Activated naive CD4-positive, alpha-beta T cell treated with anti-CD3 and anti-CD28 coated beads, Interleukin-2, amount 10 ng/mL, durations not matched to agents 7 days and 5 days (primary cell): Measurements from ENCODE around the gene RAB11FIP3.
"Not testable (repeated sequence)": the region's sequence is repeated elsewhere in the genome, so short reads cannot be mapped to it uniquely, and the experiment has no call there.

Experiments used
- CTCF ChIA-PET: fragments of 350-600 bp; sonication (Branson Sonifier 250); formaldehyde crosslinking; loops from one replicate; lab custom pipeline; 2021; ENCODE audit warnings: antibody characterized with exemption; lab: Charles Lee
- DNase-seq: peaks from one replicate; pipeline ENCODE4 v3.0.0-alpha.2; 2020
- H3K27ac Mint-ChIP-seq: one replicate; pipeline ENCODE4 v1.8.0; 2021; ENCODE audit warnings: mild to moderate bottlenecking, moderate library complexity, mixed read lengths
- H3K27me3 Mint-ChIP-seq: one replicate; pipeline ENCODE4 v1.8.0; 2021; ENCODE audit warnings: mild to moderate bottlenecking, mixed read lengths
- H3K36me3 Mint-ChIP-seq: one replicate; pipeline ENCODE4 v1.8.0; 2021; ENCODE audit warnings: mixed read lengths
- H3K4me1 Mint-ChIP-seq: one replicate; pipeline ENCODE4 v1.8.0; 2021; ENCODE audit warnings: mixed read lengths
- H3K4me3 Mint-ChIP-seq: one replicate; pipeline ENCODE4 v1.8.0; 2021; ENCODE audit warnings: mild to moderate bottlenecking, moderate library complexity, mixed read lengths
- H3K9me3 Mint-ChIP-seq: one replicate; pipeline ENCODE4 v1.8.0; 2021; ENCODE audit warnings: mixed read lengths

The RAB11FIP3 gene

GRCh38 chr16:425082-425718 lies at the start of gene RAB11FIP3:
Gene RAB11FIP3, plus strand, starts transcription at chr16:425649. Its CDS starts 358 bp downstream, at chr16:426007.
- CTCF ChIA-PET: interaction anchor here (0.6 to 1.0 kb wide), 2 partner anchors 42 to 70 kb away, joined by 3 to 4 read pairs; no protein-coding TSS in a partner anchor
- H3K9me3 Mint-ChIP-seq: no peaks in the 10 kb centered on the region
- H3K4me1 Mint-ChIP-seq: peaks cover 30% of the 10 kb centered on the region
- H3K27me3 Mint-ChIP-seq: peaks cover 50% of the 10 kb centered on the region
- H3K27ac Mint-ChIP-seq: peak within 1 kb of the TSS; percentile 84
- DNase-seq: peak; percentile 89
- H3K36me3 Mint-ChIP-seq: peaks cover 3% of the 10 kb centered on the region
- H3K4me3 Mint-ChIP-seq: peak within 1 kb of the TSS; percentile 82

- no peaks in the 10 kb centered on the region for H3K9me3 Mint-ChIP-seq
- DNase-seq: no peak
- H3K4me1 Mint-ChIP-seq: peaks cover 19% of the 10 kb centered on the region
- H3K27ac Mint-ChIP-seq: no peak overlapping the region
- no peaks in the 10 kb centered on the region for H3K27me3 Mint-ChIP-seq
- CTCF ChIA-PET: interaction anchor here (0.6 to 1.1 kb wide), 2 partner anchors 112 to 151 kb away, joined by 3 read pairs; no protein-coding TSS in a partner anchor
- H3K4me3 Mint-ChIP-seq: no peak overlapping the region
- peaks cover 9% of the 10 kb centered on the region for H3K36me3 Mint-ChIP-seq
Observed at GRCh38 chr16:375927-376816, 49.3 kb upstream of the RAB11FIP3 start.

- peaks cover 9% of the 10 kb centered on the region for H3K36me3 Mint-ChIP-seq
- no peak for DNase-seq
- no peaks in the 10 kb centered on the region for H3K9me3 Mint-ChIP-seq
- no peak overlapping the region for H3K27ac Mint-ChIP-seq
- H3K27me3 Mint-ChIP-seq: no peaks in the 10 kb centered on the region
- H3K4me3 Mint-ChIP-seq: no peak overlapping the region
- H3K4me1 Mint-ChIP-seq: peaks cover 15% of the 10 kb centered on the region
- CTCF ChIA-PET: interaction anchor here (0.6 to 1.1 kb wide), 2 partner anchors 111 to 152 kb away, joined by 3 read pairs; no protein-coding TSS in a partner anchor
Observed at GRCh38 chr16:376817-377418, 48.5 kb upstream of the RAB11FIP3 start.

- Mint-ChIP-seq H3K4me3 (no peak overlapping the region), H3K36me3 (peaks cover 9% of the 10 kb centered on the region), H3K27ac (no peak overlapping the region), H3K27me3 (no peaks in the 10 kb centered on the region), H3K9me3 (no peaks in the 10 kb centered on the region), H3K4me1 (peaks cover 14% of the 10 kb centered on the region)
- CTCF ChIA-PET: no interaction called here
- DNase-seq: no peak
Observed at GRCh38 chr16:377419-377951, 48.0 kb upstream of the RAB11FIP3 start.

GRCh38 chr16:378113-378820 lies 47.2 kb upstream of the RAB11FIP3 start:
- H3K9me3 Mint-ChIP-seq, H3K4me3 Mint-ChIP-seq, H3K27me3 Mint-ChIP-seq, DNase-seq, H3K36me3 Mint-ChIP-seq: not testable (repeated sequence)
- CTCF ChIA-PET: interaction anchor here (1.5 kb wide), 1 partner anchor 16 kb away, joined by 4 read pairs; no protein-coding TSS in a partner anchor
- Mint-ChIP-seq H3K27ac (peak overlapping the region; percentile 11), H3K4me1 (peaks cover 20% of the 10 kb centered on the region)

- CTCF ChIA-PET: interaction anchor here (1.5 kb wide), 1 partner anchor 17 kb away, joined by 4 read pairs; no protein-coding TSS in a partner anchor
- peaks cover 25% of the 10 kb centered on the region for H3K4me1 Mint-ChIP-seq
- H3K27ac Mint-ChIP-seq: peak overlapping the region; percentile 45
- H3K4me3 Mint-ChIP-seq: peak overlapping the region; percentile 28
- H3K9me3 Mint-ChIP-seq: no peaks in the 10 kb centered on the region
- H3K36me3 Mint-ChIP-seq: peaks cover 11% of the 10 kb centered on the region
- no peak for DNase-seq
- peaks cover 6% of the 10 kb centered on the region for H3K27me3 Mint-ChIP-seq
Observed at GRCh38 chr16:378821-379182, 46.6 kb upstream of the RAB11FIP3 start.

- Mint-ChIP-seq H3K27ac (peak overlapping the region; percentile 95), H3K9me3 (no peaks in the 10 kb centered on the region), H3K4me3 (peak overlapping the region; percentile 85), H3K27me3 (peaks cover 6% of the 10 kb centered on the region), H3K4me1 (peaks cover 29% of the 10 kb centered on the region), H3K36me3 (peaks cover 11% of the 10 kb centered on the region)
- DNase-seq: no peak
- CTCF ChIA-PET: interaction anchor here (1.5 to 1.6 kb wide), 2 partner anchors 8 to 17 kb away, joined by 4 read pairs; partner anchors contain the start of gene MRPL28
Observed at GRCh38 chr16:379183-379960, 46.1 kb upstream of the RAB11FIP3 start.

GRCh38 chr16:379961-380761 lies 45.3 kb upstream of the RAB11FIP3 start:
- Mint-ChIP-seq H3K9me3 (no peaks in the 10 kb centered on the region), H3K27me3 (peaks cover 6% of the 10 kb centered on the region), H3K36me3 (peaks cover 11% of the 10 kb centered on the region), H3K4me1 (peaks cover 29% of the 10 kb centered on the region), H3K4me3 (peak overlapping the region; percentile 85), H3K27ac (peak overlapping the region; percentile 95)
- DNase-seq: peak; percentile 51
- CTCF ChIA-PET: interaction anchor here (1.5 to 1.6 kb wide), 2 partner anchors 9 to 18 kb away, joined by 4 read pairs; partner anchors contain the start of gene MRPL28

- H3K4me1 Mint-ChIP-seq: peaks cover 29% of the 10 kb centered on the region
- peak overlapping the region; percentile 85 for H3K4me3 Mint-ChIP-seq
- CTCF ChIA-PET: interaction anchor here (1.6 kb wide), 1 partner anchor 10 kb away, joined by 4 read pairs; the partner anchor contains the start of gene MRPL28
- no peaks in the 10 kb centered on the region for H3K9me3 Mint-ChIP-seq
- no peak for DNase-seq
- H3K27me3 Mint-ChIP-seq: peaks cover 6% of the 10 kb centered on the region
- H3K27ac Mint-ChIP-seq: peak overlapping the region; percentile 95
- H3K36me3 Mint-ChIP-seq: peaks cover 11% of the 10 kb centered on the region
Observed at GRCh38 chr16:380762-381011, 44.8 kb upstream of the RAB11FIP3 start.

- CTCF ChIA-PET: no interaction called here
- no peak overlapping the region for H3K27ac Mint-ChIP-seq
- H3K36me3 Mint-ChIP-seq: peaks cover 10% of the 10 kb centered on the region
- no peaks in the 10 kb centered on the region for H3K9me3 Mint-ChIP-seq
- H3K4me3 Mint-ChIP-seq: peak overlapping the region; percentile 85
- peaks cover 29% of the 10 kb centered on the region for H3K4me1 Mint-ChIP-seq
- no peak for DNase-seq
- H3K27me3 Mint-ChIP-seq: peaks cover 6% of the 10 kb centered on the region
Observed at GRCh38 chr16:381012-381788, 44.2 kb upstream of the RAB11FIP3 start.

GRCh38 chr16:381789-382717 lies 43.4 kb upstream of the RAB11FIP3 start, which contains the start of gene PGAP6:
Gene PGAP6, minus strand, starts transcription at chr16:381978. Its CDS starts 157 bp downstream, at chr16:381821.
- Mint-ChIP-seq H3K9me3 (no peaks in the 10 kb centered on the region), H3K27me3 (peaks cover 10% of the 10 kb centered on the region), H3K27ac (peak within 1 kb of the TSS; percentile 88), H3K36me3 (peaks cover 9% of the 10 kb centered on the region), H3K4me1 (peaks cover 29% of the 10 kb centered on the region), H3K4me3 (peak within 1 kb of the TSS; percentile 91)
- CTCF ChIA-PET: interaction anchor here (1.2 to 1.3 kb wide), 2 partner anchors 19 to 20 kb away, joined by 3 to 4 read pairs; partner anchors contain the start of gene DECR2
- peak; percentile 76 for DNase-seq
